SKM-1 (cell line): ENCODE data around the gene CREB5.

Experiments
- DNase-seq: peaks from one replicate; lab custom pipeline; 2025; ENCODE audit not compliant: unreplicated experiment; lab: John Stamatoyannopoulos, UW

CREB5 gene

DNA sequence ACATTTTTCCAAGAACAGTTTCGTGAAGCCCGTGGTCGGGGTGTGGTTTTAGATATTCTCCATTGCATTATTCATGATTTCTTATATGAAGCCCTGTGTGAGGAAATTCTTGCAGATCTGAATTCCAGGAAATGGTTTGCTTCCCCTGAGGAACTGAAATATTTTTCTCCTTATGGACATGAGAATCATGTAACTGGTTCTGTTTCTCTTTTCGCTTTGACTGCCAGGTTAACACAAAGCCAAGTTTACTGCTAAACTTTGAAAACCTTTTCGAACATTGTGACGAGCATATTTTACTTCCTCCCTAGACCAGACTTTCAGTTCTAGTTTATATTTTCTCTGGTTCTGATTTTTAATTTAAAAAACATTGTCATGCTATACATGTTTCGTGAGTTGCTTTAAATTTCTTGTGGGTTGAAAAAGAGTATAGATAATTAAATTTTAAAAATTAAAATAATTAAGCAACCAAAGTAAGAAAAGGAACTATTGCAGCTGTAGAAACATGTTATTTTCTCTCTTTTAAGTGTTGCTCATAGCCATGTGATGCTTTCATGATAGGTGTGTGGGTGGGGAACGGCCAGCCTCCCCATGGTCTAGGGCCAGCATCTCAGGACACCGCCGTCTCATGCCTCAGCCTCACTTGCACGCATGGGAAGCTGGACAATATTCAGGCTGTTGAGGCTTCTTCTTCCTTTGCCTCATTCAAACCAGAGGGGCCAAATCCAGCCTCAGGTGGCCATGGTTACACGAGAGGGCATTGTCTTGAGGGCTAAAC lies 97.1 kb downstream of the CREB5 start:
- no peak for DNase-seq

- DNase-seq, result no peak
Observed at GRCh38 chr7:28510026-28510369, 97.7 kb downstream of the CREB5 start.

GRCh38 chr7:28512668-28513440 lies 100.5 kb downstream of the CREB5 start:
- no peak for DNase-seq

DNA sequence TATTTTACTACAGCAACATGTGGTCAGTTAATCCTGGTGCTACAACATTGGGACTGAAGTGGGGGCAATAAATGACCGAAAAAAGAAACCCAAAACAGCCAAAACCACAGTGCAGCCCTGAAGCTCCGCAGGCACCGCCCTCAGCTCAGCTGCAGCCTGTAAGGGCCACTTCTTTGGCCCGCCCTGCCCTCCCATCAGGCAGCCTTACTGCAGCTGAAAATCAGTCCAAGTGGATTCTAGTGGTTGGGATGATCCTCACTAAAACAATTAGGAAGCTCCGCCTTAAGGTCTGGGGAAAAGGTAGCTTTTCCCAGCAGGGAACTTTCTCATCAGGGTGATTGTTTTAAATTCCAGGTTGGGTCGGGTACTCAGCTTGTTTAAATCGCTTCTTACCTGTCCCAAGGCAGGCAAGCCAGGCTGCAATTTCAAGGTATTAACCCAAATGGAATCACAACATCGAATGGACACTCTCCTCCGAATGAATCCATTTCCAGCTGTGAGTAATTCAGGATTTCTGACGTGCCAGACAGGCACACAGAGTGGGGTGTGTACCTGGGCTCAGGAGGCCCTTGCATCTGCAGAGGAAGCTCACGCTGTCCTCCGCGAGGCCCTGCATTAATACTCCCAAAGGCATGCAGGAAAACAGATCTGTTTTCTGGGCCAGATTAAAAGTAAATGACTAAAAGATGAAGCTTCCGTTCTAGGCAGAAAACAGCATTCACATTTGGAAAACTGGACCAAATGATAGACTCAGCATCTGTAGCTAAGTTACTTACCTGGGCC lies 104.3 kb downstream of the CREB5 start:
- DNase-seq, result no peak

- DNase-seq, result no peak
Observed at GRCh38 chr7:28517206-28517605, 104.9 kb downstream of the CREB5 start.

DNA sequence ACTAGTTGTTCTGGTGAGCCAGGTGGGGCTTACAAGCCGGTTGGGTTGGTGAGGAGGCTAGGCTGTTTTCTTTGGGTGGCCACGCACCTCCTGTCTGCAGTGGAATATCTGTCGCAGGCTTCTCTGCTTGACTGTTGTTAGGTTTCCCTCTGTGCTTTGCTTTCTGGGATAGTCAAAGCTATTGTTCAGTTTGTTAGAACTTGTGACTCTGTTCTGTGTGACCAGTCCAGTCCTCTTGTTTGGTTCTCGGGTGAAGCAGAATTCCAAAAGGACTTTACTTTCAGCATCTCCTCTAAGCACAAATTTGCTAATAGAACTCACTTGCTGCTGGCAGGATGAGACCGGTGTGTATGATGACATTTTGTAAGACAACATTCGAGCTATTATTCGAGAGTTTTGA lies 105.3 kb downstream of the CREB5 start:
- DNase-seq, result no peak

GRCh38 chr7:28520074-28521015 lies 108.0 kb downstream of the CREB5 start:
- DNase-seq, result no peak

DNA sequence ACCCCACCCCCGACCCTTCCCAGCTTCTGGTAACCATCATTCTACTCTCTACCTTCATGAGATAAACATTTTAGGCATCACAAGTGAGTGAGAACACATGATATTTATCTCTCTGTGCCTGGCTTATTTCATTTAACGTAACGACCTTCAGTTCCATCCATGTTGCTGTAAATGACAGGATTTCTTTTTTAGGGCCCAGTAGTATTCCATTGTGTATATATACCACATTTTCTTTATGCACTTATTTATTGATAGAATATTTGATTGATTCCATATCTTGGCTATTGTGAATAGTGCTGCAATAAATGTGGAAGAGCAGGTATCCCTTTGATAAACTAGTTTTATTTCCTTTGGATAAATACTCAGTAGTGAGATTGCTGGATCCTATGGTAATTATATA lies 112.7 kb downstream of the CREB5 start:
- DNase-seq, result no peak

DNA sequence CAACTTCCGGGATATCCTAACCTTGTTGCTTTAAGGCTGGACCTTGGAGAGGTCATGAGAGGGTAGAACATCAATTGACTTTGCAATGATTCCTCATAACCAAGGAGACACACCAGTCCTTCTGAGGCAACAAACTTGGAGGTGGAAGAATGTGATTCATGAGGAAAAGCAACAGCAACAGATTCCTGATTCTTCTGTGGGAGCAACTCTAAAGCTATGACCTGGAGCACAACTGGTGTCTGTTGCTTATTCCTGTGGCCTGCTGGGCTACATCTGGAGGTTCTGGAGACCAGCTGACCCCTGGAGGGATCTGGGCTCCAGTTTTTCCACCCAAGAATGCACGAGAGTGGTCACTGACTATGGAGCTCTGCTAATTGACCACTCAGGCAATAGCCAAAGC lies 116.6 kb downstream of the CREB5 start:
- DNase-seq, result no peak

- no peak for DNase-seq
Observed at GRCh38 chr7:28529755-28530154, 117.4 kb downstream of the CREB5 start.

DNA sequence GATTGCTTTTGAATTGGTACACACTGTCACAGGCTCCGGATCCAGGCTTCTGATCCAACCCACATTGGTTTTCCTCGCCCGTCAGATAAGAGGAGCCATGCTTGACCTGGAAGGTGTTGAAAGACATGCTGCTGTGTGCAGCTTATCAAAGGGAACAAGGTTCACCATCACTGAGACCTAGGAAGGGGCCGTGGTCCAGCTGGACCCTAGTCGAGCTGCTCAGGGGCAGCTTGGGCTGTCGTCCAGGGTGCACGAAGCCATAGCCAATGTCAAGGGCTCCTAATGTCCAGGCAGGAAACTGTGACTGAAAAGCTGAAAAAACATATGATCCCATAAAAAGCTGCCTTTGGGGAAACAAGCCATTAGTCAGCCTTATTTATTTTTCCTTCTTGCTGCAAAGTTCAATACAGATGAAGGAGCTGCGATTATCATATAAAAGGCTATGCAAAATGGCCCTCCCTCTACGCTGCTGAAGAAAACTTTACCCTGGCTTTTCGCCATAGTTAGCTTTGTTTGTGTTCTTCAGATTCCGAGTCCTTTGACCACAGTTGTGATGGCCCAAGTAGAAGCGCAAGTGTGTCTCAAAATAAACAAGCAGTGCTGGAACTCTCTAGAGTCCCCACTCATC lies 118.0 kb downstream of the CREB5 start:
- no peak for DNase-seq

DNA sequence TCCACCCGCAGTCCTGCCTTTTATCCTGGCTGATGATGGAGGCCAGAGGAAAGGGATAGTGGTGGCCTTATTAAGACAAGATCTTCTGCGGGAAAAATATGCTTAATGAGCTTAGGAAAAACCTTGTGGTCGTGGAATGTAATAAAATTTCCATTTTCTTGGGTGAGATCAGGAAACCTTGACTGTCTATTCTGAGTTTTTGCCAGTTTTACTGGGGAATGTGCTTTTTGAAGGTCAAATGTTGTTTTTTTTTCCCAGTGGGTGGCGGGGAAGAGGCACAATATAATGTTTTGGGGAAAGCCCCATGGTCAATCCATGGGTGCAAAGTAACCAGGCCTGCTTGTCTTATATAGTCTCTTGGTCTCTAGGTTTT lies 118.5 kb downstream of the CREB5 start:
- no peak for DNase-seq

DNA sequence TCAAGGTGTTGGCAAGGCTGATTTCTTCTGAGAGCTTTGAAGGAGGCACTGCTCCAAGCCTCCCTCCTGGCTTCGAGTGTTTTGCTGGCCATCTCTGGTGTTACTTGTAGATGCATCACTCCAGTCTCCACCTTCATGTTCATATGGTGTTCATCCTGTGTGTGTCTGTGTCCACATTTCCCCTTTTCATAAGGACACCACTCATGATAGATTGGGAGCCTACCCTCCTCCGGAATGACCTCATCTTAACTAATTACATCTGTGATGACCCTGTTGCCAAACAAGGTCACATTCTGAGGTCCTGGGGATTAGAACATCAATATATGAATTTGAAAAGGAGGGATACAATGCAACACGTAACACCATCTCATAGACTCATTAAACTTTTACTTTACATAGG lies 119.0 kb downstream of the CREB5 start:
- DNase-seq, result no peak

DNA sequence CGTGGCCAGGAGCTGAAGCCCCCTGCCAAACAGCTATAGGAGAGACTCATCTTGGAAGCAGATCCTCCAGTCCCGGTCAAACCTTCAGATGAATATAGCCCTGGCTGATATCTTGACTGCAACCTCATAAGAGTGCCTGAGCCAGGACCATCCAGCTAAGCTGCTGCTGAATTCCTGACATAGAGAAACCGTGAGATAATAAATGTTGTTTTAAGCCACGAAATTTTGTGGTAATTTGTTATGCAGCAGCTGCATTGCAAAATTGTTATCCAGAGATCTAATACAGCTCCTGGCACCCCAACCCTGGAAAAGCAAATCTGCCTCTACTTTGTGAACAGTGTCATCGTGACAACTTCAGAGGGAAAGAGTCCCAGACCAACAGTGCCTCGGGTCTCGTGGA lies 119.9 kb downstream of the CREB5 start:
- no peak for DNase-seq

- DNase-seq, result no peak
Observed at GRCh38 chr7:28533267-28533666, 120.9 kb downstream of the CREB5 start.

GRCh38 chr7:28533731-28534531 lies 121.6 kb downstream of the CREB5 start:
- DNase-seq, result no peak

GRCh38 chr7:28536259-28536658 lies 123.9 kb downstream of the CREB5 start:
- DNase-seq, result no peak

DNA sequence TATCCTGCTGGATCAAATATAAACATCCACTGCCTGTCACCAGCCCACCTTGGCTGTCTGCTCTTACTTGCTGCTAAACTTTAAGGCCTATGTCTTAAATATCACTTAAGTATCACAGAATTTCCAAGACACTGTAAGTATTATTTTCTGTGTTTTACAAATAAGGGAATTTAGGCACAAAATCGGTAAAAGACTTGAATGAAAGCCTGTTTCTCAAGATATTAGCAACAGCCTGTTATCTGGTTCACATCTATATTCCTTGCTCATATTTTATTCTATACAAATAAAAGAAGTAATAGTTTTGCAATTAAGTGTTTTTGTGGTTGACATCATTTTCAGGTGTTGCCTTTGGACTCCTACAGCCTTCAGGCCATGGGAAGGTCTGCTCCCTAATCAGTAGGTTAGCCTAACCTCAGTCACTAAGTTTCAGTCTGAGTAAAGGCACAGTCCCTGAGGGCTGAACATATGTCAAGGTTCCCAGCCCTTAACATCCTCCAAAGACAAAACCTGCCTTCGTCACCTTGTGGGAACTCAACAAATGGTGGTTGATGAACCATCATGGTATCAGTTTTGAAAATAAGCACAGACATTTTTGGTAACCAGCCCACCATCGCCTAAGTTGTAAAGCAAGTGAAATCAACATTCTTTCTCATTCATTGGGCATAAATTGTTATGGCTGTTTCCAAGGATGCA lies 127.1 kb downstream of the CREB5 start:
- no peak for DNase-seq

- DNase-seq, result no peak
Observed at GRCh38 chr7:28542410-28542809, 130.1 kb downstream of the CREB5 start.
